IMR-90 (cell line): ENCODE results near the gene RAB3C. TPM values are rescaled to one million over a fixed set of nuclear protein-coding genes. Genes with fewer than 3 reads are reported as not detected.

Experiments
- ATAC-seq: fragments of 200-7000 bp; cut with Tn5 transposase; 2 replicates; pipeline ENCODE4 v1.9.1; 2020; ENCODE audit warnings: low read depth, mild to moderate bottlenecking, moderate library complexity
- BruUV-seq: library from RNA; stranded (reverse); fragments of 400-500 nt; replicated peaks from 2 replicates; lab custom pipeline; 2021; lab: Mats Ljungman, UMichigan
- CTCF ChIA-PET: fragments of 300-600 bp; formaldehyde crosslinking; extraction: SDS; loops from one replicate; lab custom pipeline; 2021; ENCODE audit warnings: antibody characterized with exemption; lab: Yijun Ruan, JAX
- POLR2A ChIA-PET: fragments of 300-600 bp; sonication (Branson Sonifier 250); formaldehyde crosslinking; loops from one replicate; lab custom pipeline; 2022; ENCODE audit warnings: antibody characterized with exemption; ENCODE audit not compliant: unreplicated experiment; lab: Charles Lee
- DNase-seq: peaks from one replicate; pipeline ENCODE4 v3.0.0; 2013
- H2AFZ ChIP-seq: replicated peaks from 2 replicates; pipeline ENCODE3; 2013; ENCODE audit warnings: low read length, mild to moderate bottlenecking; ENCODE audit not compliant: poor library complexity
- H2AK5ac ChIP-seq: 2 replicates; pipeline ENCODE4 v1.6.1; 2013; ENCODE audit warnings: low read depth, low read length, inconsistent platforms
- H2AK9ac ChIP-seq: replicated peaks from 2 replicates; pipeline ENCODE3; 2013; ENCODE audit warnings: mild to moderate bottlenecking, low read depth, low read length, moderate library complexity; ENCODE audit not compliant: poor library complexity
- H2BK120ac ChIP-seq: 2 replicates; pipeline ENCODE4 v1.6.1; 2013; ENCODE audit warnings: low read depth, low read length, inconsistent platforms
- H2BK15ac ChIP-seq: 3 replicates; pipeline ENCODE4 v1.6.1; 2013; ENCODE audit warnings: low read depth, low read length, inconsistent platforms
- H2BK20ac ChIP-seq: 2 replicates; pipeline ENCODE4 v1.6.1; 2013; ENCODE audit warnings: low read depth, mild to moderate bottlenecking, inconsistent platforms, low read length, moderate library complexity
- H2BK5ac ChIP-seq: 2 replicates; pipeline ENCODE4 v1.6.1; 2013; ENCODE audit warnings: mild to moderate bottlenecking, low read depth, low read length, inconsistent platforms; ENCODE audit not compliant: poor library complexity, severe bottlenecking
- H3K14ac ChIP-seq: replicated peaks from 2 replicates; pipeline ENCODE4 v1.6.1; 2013; ENCODE audit warnings: low read depth, low read length, inconsistent platforms
- H3K18ac ChIP-seq: 2 replicates; pipeline ENCODE4 v1.6.1; 2013; ENCODE audit warnings: low read depth, low read length, control low read depth
- H3K23ac ChIP-seq: 2 replicates; pipeline ENCODE4 v1.6.1; 2013; ENCODE audit warnings: low read depth, low read length, inconsistent platforms
- H3K27ac ChIP-seq: 2 replicates; pipeline ENCODE4 v1.5.1; 2013; ENCODE audit warnings: mild to moderate bottlenecking, control low read depth, low read length; ENCODE audit not compliant: insufficient read depth
- H3K27me3 ChIP-seq: 2 replicates; pipeline ENCODE4 v1.6.1; 2013; ENCODE audit warnings: low read length; ENCODE audit not compliant: control insufficient read depth, insufficient read depth
- H3K36me3 ChIP-seq: 2 replicates; pipeline ENCODE4 v1.6.1; 2013; ENCODE audit warnings: low read length, mixed read lengths; ENCODE audit not compliant: control insufficient read depth, insufficient read depth
- H3K4ac ChIP-seq: 2 replicates; pipeline ENCODE4 v1.6.1; 2013; ENCODE audit warnings: low read depth, low read length, inconsistent platforms
- H3K4me1 ChIP-seq: 2 replicates; pipeline ENCODE4 v1.6.1; 2013; ENCODE audit warnings: low read length, mixed read lengths; ENCODE audit not compliant: control insufficient read depth, insufficient read depth
- H3K4me2 ChIP-seq: 2 replicates; pipeline ENCODE4 v1.6.1; 2013; ENCODE audit warnings: low read depth, mild to moderate bottlenecking, control low read depth, low read length, moderate library complexity
- H3K4me3 ChIP-seq: 2 replicates; pipeline ENCODE4 v1.5.1; 2013; ENCODE audit warnings: low read depth, mild to moderate bottlenecking, control low read depth, low read length, moderate library complexity; ENCODE audit not compliant: insufficient read depth
- H3K56ac ChIP-seq: 2 replicates; pipeline ENCODE4 v1.6.1; 2013; ENCODE audit warnings: low read length, inconsistent platforms; ENCODE audit not compliant: insufficient read depth; ENCODE audit errors: extremely low read depth
- H3K79me1 ChIP-seq, 2 experiments: 2 replicates each; pipeline ENCODE4 v1.6.1; 2013; ENCODE audit warnings: low read length in 2 of 2, inconsistent platforms in 1 of 2, low read depth in 1 of 2
- H3K9ac ChIP-seq: 2 replicates; pipeline ENCODE4 v1.6.1; 2013; ENCODE audit warnings: low read depth, low read length, control low read depth
- H3K9me1 ChIP-seq: 2 replicates; pipeline ENCODE4 v1.6.1; 2013; ENCODE audit warnings: low read length, inconsistent platforms; ENCODE audit not compliant: insufficient read depth
- H3K9me3 ChIP-seq: 2 replicates; pipeline ENCODE4 v1.6.1; 2013; ENCODE audit warnings: low read length; ENCODE audit not compliant: control insufficient read depth, insufficient read depth
- H4K20me1 ChIP-seq: 2 replicates; pipeline ENCODE4 v1.6.1; 2013; ENCODE audit warnings: low read length, inconsistent platforms; ENCODE audit not compliant: insufficient read depth
- H4K5ac ChIP-seq: 2 replicates; pipeline ENCODE4 v1.6.1; 2013; ENCODE audit warnings: mild to moderate bottlenecking, low read depth, low read length, control low read depth
- H4K8ac ChIP-seq, 2 experiments: 2 replicates each; pipeline ENCODE4 v1.6.1; 2013; ENCODE audit warnings: low read depth in 2 of 2, low read length in 2 of 2, control low read depth in 1 of 2, inconsistent platforms in 1 of 2
- H4K91ac ChIP-seq: 2 replicates; pipeline ENCODE4 v1.6.1; 2013; ENCODE audit warnings: low read depth, low read length, inconsistent platforms; ENCODE audit not compliant: insufficient read depth
- FOS ChIP-seq: fragments of 150-350 bp; IDR thresholded peaks from 2 replicates; pipeline ENCODE4 v1.6.1; 2016; ENCODE audit warnings: low read depth, low read length
- RCOR1 ChIP-seq: IDR thresholded peaks from 2 replicates; pipeline ENCODE4 v1.6.1; 2012; ENCODE audit warnings: mild to moderate bottlenecking, low read length, improper control_type of control experiment; ENCODE audit not compliant: insufficient replicate concordance
- WGBS, 2 experiments: methylation state at CpG; one replicate each; pipeline versions ENCODE4 v1.1.5 to v1.1.7; 2013; ENCODE audit warnings: missing lambda C conversion rate in 2 of 2; ENCODE audit not compliant: insufficient read length in 1 of 2; ENCODE audit errors: extremely low coverage in 2 of 2; 5-methylcytosine and 5-hydroxymethylcytosine counted together
- dilution Hi-C: fragments of 300-500 bp; cut with HindIII; formaldehyde crosslinking; loops from one replicate; pipeline ENCODE4 v1.14.3; 2018; ENCODE audit warnings: low sequenced_read_pairs; ENCODE audit not compliant: unreplicated experiment
- in situ Hi-C: fragments of 300-500 bp; cut with MboI; formaldehyde crosslinking; loops from 3 replicates; pipeline ENCODE4 v1.14.3; 2019; ENCODE audit warnings: low sequenced_read_pairs, inconsistent platforms, mixed read lengths
- intact Hi-C: fragments of 100-400 bp; cut with micrococcal nuclease; formaldehyde crosslinking; loops from 2 replicates; pipeline ENCODE4 v1.10.0; 2022
- polyA plus RNA-seq, 3 experiments: library from polyadenylated mRNA; depleted of rRNA; stranded (reverse); fragments of >200 nt; gene quantifications; 2 replicates each; pipeline ENCODE4 v1.2.3, GENCODE V29; 2012; ENCODE audit warnings: low replicate concordance in 1 of 3
- total RNA-seq: library from RNA; depleted of rRNA; stranded (reverse); fragments of >200 nt; gene quantifications from 2 replicates; pipeline ENCODE4 v1.2.3, GENCODE V29; 2012

The RAB3C gene
- total and polyA plus RNA-seq, 2 of the 4 experiments (the other 2 are of a cell fraction) = not detected

DNA sequence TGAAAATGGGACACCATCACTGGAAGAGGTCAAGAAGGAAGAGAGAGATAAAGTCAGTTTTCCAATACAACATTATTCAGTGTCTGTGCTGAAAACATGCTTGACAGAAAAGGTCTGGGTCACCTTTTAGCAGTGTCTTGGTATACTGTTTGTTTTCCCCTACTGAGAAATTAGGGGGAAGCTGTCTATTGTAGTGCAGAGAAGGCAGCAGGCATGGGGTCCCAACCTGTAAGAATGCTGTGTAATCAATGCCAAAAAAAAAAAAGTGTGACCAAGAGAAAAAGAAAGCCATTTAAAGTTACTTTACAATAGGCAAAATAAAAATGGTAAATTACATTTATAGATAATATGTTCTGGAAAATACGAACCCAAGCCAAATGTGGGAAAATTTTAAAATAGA is 139.3 kb downstream of the RAB3C start:
- no peak overlapping the region for H3K18ac ChIP-seq
- no peak overlapping the region for H3K23ac ChIP-seq
- no peaks in the 10 kb centered on the region for H3K79me1 ChIP-seq
- H4K8ac ChIP-seq = no peak overlapping the region
- dilution Hi-C loops = no loop called here
- no peak for ATAC-seq
- no peak overlapping the region for H2BK15ac ChIP-seq
- no peaks in the 10 kb centered on the region for H3K4me1 ChIP-seq
- H3K27ac ChIP-seq = no peak overlapping the region
- WGBS, 2 experiments = no CpG with 5 or more reads among the region's 1 CpG
- no peak overlapping the region for H2BK5ac ChIP-seq
- no TSS peak for BruUV-seq
- intact Hi-C loops = no loop called here
- no peak overlapping the region for H3K9ac ChIP-seq
- H2AFZ ChIP-seq = no peak overlapping the region
- no peak overlapping the region for H2AK9ac ChIP-seq
- H3K4me2 ChIP-seq = no peak overlapping the region
- H3K9me1 ChIP-seq = no peaks in the 10 kb centered on the region
- no peak overlapping the region for H2BK20ac ChIP-seq
- no peak overlapping the region for H3K4me3 ChIP-seq
- no peaks in the 10 kb centered on the region for H3K36me3 ChIP-seq
- H3K27me3 ChIP-seq = no peaks in the 10 kb centered on the region
- H4K91ac ChIP-seq = no peak overlapping the region
- H2BK120ac ChIP-seq = no peak overlapping the region
- H4K5ac ChIP-seq = no peak overlapping the region
- no peak for DNase-seq
- H4K20me1 ChIP-seq = no peaks in the 10 kb centered on the region
- no peak overlapping the region for H3K56ac ChIP-seq
- in situ Hi-C loops = no loop called here
- ChIA-PET POLR2A (no interaction called here), CTCF (no interaction called here)
- TF ChIP-seq RCOR1 (no peak), FOS (no peak)
- H3K9me3 ChIP-seq = no peaks in the 10 kb centered on the region
- H3K14ac ChIP-seq = no peak overlapping the region
- H2AK5ac ChIP-seq = no peak overlapping the region
- no peak overlapping the region for H3K4ac ChIP-seq
